ENCODE results near the gene NDUFA13. TPM values are rescaled to one million over a fixed set of nuclear protein-coding genes. Genes with fewer than 3 reads are reported as not detected.

The NDUFA13 gene
- polyA plus RNA-seq, 1 of the 3 experiments (the other 2 are of a cell fraction): 1,828 TPM

DNA sequence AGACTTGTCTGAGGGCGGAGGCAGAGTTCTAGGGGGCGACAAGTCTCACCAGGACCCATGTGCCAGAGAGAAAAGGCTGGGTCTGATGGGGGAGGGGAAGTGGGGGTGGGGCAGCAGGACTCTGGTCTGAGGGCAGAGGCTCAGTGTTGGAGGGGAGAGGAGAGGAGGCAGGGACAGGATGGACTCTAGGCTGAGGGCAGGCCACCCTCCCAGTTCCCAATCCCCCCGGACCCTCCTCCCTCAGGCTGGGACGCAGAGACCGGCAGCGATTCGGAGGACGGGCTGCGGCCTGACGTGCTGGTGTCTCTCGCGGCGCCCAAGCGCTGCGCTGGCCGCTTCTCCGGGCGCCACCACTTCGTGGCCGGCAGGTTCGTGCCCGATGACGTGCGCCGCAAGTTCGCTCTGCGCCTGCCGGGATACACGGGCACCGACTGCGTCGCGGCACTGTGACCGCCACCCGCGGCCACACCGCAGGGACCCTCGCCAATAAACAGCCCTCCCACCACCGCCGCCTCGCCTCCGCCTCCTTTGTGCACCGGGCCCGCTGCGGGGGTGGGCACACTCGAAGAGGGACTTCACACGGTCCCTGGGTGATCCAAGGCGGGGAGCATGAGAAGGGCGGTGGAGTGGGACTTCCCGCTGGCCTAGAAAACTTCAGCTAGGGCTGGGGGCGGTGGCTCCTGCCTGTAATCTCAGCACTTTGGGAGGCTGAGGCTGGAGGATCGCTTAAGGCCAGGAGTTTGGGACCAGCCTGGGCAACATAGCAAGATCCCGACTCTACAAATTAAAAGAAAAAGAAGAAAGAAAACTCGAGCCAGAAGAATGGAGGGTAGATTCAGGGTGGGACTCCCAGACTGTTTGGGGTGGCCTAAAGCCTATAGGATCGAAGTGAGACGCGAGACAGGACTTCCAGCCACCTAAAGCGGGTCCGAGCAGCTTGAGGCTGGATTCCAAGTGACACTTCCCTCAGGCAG is 21.3 kb downstream of the NDUFA13 start:
- peaks cover 0 to 26% of the 10 kb centered on the region in 2 experiments; a peak in 1 of 4 replicates for H3K4me1 ChIP-seq (ENCODE audit: control insufficient read depth in 1 of 2, insufficient read depth in 2 of 2, low read depth in 1 of 2, low read length in 1 of 2)
- H3K27ac ChIP-seq (ENCODE audit: low read depth in 2 of 2, low read length in 1 of 2): no peak overlapping the region
- H3K9me3 ChIP-seq: no peaks in the 10 kb centered on the region
- 83% methylated on average over 34 of the region's 59 CpGs for WGBS (ENCODE audit: low lambda C conversion rate)
- H3K4me2 ChIP-seq: no peak overlapping the region
- ChIA-PET CTCF (interaction anchor here (0.9 to 15.3 kb wide), 3 partner anchors 8 to 106 kb away, joined by 3 to 258 read pairs (median 7); partner anchors contain the start of genes GMIP and YJEFN3), POLR2A (interaction anchor here (0.5 kb wide), 1 partner anchor 8 kb away, joined by 3 read pairs; no protein-coding TSS in a partner anchor)
- no peaks in the 10 kb centered on the region for H3K36me3 ChIP-seq (replicated peaks in 1 of 2; ENCODE audit: control insufficient read depth in 1 of 2, insufficient read depth in 2 of 2, low read length in 1 of 2)
- H3K4me3 ChIP-seq (ENCODE audit: low read depth in 2 of 2, low read length in 1 of 2): peak overlapping the region in 1 of 2 experiments; percentile 44; a peak in 2 of 4 replicates
- TF ChIP-seq RFX5 (IDR thresholded peaks at IDR 0.05; ENCODE audit: low read length) (no peak), TCF12 (IDR thresholded peaks at IDR 0.05) (no peak)
- peaks cover 10% of the 10 kb centered on the region for H3F3A ChIP-seq (replicated peaks; ENCODE audit: insufficient read depth)
- H3K9me2 ChIP-seq: no peaks in the 10 kb centered on the region
- no peak overlapping the region for H3K9ac ChIP-seq
- H2AFZ ChIP-seq (ENCODE audit: low read depth): no peak overlapping the region
- no peaks in the 10 kb centered on the region for H3K79me2 ChIP-seq (ENCODE audit: insufficient read depth)
- DNase-seq: no peak
- no peaks in the 10 kb centered on the region for H4K20me1 ChIP-seq (ENCODE audit: insufficient read depth)
- no peaks in the 10 kb centered on the region for H3K27me3 ChIP-seq (ENCODE audit: insufficient read depth)

DNA sequence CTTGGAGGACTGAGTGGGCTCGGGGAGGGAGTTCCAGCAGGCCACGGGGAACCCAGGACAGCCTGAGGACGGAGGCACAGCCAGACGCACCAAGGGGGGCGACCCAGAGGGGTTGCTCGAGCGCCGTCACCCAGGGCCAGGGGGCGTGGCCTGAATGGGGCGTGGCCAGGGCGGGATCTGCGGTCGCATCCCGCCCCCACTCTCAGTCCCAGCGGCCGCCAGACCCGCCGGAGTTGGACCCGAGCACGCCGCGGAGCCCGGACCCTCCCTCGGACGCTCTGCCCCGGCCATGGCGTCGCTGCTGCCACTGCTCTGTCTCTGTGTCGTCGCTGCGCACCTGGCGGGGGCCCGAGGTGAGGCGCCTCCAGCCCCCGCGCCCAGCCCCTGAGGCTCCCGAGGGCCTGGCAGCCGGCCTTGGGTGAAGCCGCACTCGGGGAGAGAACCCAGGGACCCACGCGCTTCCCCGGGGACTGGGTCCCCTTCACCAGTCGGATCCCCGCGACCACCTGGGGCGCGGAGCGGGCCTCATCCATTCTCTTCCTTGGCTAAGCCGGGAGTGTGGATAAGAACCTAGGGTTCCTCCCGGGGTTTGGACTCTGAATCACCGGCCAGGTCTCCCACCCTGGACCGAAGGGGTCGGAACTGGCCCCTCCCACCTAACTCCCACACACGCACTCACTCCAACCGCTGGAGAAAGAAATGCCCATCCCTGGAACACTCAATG is 22.2 kb downstream of the NDUFA13 start, which contains the start of gene CILP2:
CILP2 (plus strand) TSS at position 205 of the 724 bp plus-strand sequence; CDS start at position 290, 85 bp downstream.
- no peak within 1 kb of the TSS for H2AFZ ChIP-seq (ENCODE audit: low read depth)
- H3K9me2 ChIP-seq: no peaks in the 10 kb centered on the region
- H3K27me3 ChIP-seq (ENCODE audit: insufficient read depth): no peaks in the 10 kb centered on the region
- H3K36me3 ChIP-seq (replicated peaks in 1 of 2; ENCODE audit: control insufficient read depth in 1 of 2, insufficient read depth in 2 of 2, low read length in 1 of 2): no peaks in the 10 kb centered on the region
- ChIA-PET CTCF (interaction anchor here (0.9 to 15.3 kb wide), 3 partner anchors 9 to 106 kb away, joined by 3 to 258 read pairs (median 7); partner anchors contain the start of genes GMIP and YJEFN3), POLR2A (interaction anchor here (0.5 to 0.7 kb wide), 2 partner anchors 9 to 130 kb away, joined by 3 to 4 read pairs; partner anchors contain the start of gene ZNF101)
- no peak for TF ChIP-seq ZBTB33 (IDR thresholded peaks at IDR 0.05; ENCODE audit: borderline replicate concordance, low read depth)
- TF ChIP-seq, protein P1, sequence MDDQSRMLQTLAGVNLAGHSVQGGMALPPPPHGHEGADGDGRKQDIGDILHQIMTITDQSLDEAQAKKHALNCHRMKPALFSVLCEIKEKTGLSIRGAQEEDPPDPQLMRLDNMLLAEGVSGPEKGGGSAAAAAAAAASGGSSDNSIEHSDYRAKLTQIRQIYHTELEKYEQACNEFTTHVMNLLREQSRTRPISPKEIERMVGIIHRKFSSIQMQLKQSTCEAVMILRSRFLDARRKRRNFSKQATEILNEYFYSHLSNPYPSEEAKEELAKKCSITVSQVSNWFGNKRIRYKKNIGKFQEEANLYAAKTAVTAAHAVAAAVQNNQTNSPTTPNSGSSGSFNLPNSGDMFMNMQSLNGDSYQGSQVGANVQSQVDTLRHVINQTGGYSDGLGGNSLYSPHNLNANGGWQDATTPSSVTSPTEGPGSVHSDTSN (IDR thresholded peaks at IDR 0.05): peak; percentile 35; the same call in 1 of the 2 replicates
- H3K4me2 ChIP-seq: peak within 1 kb of the TSS; percentile 78
- H3K79me2 ChIP-seq (ENCODE audit: insufficient read depth): no peaks in the 10 kb centered on the region
- no peaks in the 10 kb centered on the region for H4K20me1 ChIP-seq (ENCODE audit: insufficient read depth)
- H3K9me3 ChIP-seq: no peaks in the 10 kb centered on the region
- H3F3A ChIP-seq (replicated peaks; ENCODE audit: insufficient read depth): peaks cover 10% of the 10 kb centered on the region
- H3K9ac ChIP-seq: no peak within 1 kb of the TSS
- WGBS (ENCODE audit: low lambda C conversion rate): 22% methylated on average over 25 of the region's 56 CpGs
- peak; percentile 96 for DNase-seq
- H3K4me3 ChIP-seq (ENCODE audit: low read depth in 2 of 2, low read length in 1 of 2): peak within 1 kb of the TSS; percentile 36 to 44; a peak in 3 of 4 replicates
- no peak within 1 kb of the TSS for H3K27ac ChIP-seq (ENCODE audit: low read depth in 2 of 2, low read length in 1 of 2)
- peaks cover 0 to 23% of the 10 kb centered on the region in 2 experiments; a peak in 1 of 4 replicates for H3K4me1 ChIP-seq (ENCODE audit: control insufficient read depth in 1 of 2, insufficient read depth in 2 of 2, low read depth in 1 of 2, low read length in 1 of 2)

All from SK-N-SH (cell line).